ENCODE measurements around the gene C16orf96.

DNA sequence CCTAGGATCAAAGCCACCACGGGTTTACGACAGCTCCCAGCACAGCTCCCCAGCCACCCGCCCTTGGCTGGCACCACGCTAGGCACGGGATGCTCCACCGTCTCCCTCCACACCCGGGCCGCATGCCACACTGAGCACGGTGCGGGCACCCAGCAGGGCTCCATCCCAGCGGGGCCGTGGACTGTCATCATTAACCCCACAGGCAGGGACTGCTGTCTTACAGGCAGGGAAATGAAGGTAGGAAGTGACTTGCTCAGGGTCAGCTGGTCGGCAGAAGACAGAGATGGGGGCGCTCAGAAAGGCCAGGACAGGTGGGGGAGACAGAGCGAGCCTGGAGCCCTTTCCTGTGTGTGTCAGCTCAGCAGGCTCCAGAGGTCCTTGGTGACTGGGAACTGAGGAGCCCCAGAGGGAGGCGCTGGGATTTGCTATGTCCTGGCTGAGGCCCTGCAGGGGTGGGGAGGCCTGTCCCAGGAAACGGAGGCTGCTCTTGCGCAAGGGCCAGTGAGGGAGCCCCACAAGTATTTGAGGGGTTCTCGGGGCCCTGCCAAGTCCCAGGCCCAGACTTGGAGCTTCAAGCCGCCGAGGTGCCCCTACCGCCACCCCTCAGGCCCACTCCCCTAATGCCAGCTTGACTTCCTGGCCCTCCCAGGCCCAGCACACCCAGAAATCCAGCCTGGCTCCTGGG, 55.3 kb downstream of the C16orf96 start:
- no peak for TF ChIP-seq TAF1 (CRISPR knock-in tag; IDR thresholded peaks at IDR 0.05)
- TF ChIP-seq RAD21 (CRISPR knock-in tag; IDR thresholded peaks at IDR 0.05), result no peak
- no peak for TF ChIP-seq GFI1 (CRISPR knock-in tag; IDR thresholded peaks at IDR 0.05; ENCODE audit: borderline replicate concordance)
- TF ChIP-seq FOXP1 (IDR thresholded peaks at IDR 0.05), result no peak
- TF ChIP-seq FOXP1 (CRISPR knock-in tag; IDR thresholded peaks at IDR 0.05), result no peak
- no peak for TF ChIP-seq ARNTL (CRISPR knock-in tag; IDR thresholded peaks at IDR 0.05)
- no peak for TF ChIP-seq ZNF101 (CRISPR knock-in tag; IDR thresholded peaks at IDR 0.05; ENCODE audit: borderline replicate concordance, low read depth)
- TF ChIP-seq, protein P1, sequence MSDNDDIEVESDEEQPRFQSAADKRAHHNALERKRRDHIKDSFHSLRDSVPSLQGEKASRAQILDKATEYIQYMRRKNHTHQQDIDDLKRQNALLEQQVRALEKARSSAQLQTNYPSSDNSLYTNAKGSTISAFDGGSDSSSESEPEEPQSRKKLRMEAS (IDR thresholded peaks at IDR 0.05), result no peak
- TF ChIP-seq IRF2 (CRISPR knock-in tag; IDR thresholded peaks at IDR 0.05), result no peak
- TF ChIP-seq AHR (CRISPR knock-in tag; IDR thresholded peaks at IDR 0.05), result no peak

All from HepG2 (cell line).